Esophagus muscularis mucosa (tissue), 3 donors: Measurements from ENCODE around the gene B3GNT7.

Source experiments
- EP300 ChIP-seq: sonication (generic); formaldehyde crosslinking; IDR thresholded peaks from one replicate; pipeline ENCODE4 v1.6.1; 2017; ENCODE audit warnings: antibody characterized with exemption
- POLR2A ChIP-seq: fragments of 450-650 bp; IDR thresholded peaks from one replicate; pipeline ENCODE4 v1.6.1; 2017; ENCODE audit warnings: antibody characterized with exemption, moderate library complexity, mild to moderate bottlenecking, low read depth
- POLR2AphosphoS5 ChIP-seq, 2 donors: sonication (generic); formaldehyde crosslinking; IDR thresholded peaks; one replicate each; pipeline ENCODE4 v1.6.1; 2017; ENCODE audit warnings: antibody characterized with exemption in 2 of 2

DNA sequence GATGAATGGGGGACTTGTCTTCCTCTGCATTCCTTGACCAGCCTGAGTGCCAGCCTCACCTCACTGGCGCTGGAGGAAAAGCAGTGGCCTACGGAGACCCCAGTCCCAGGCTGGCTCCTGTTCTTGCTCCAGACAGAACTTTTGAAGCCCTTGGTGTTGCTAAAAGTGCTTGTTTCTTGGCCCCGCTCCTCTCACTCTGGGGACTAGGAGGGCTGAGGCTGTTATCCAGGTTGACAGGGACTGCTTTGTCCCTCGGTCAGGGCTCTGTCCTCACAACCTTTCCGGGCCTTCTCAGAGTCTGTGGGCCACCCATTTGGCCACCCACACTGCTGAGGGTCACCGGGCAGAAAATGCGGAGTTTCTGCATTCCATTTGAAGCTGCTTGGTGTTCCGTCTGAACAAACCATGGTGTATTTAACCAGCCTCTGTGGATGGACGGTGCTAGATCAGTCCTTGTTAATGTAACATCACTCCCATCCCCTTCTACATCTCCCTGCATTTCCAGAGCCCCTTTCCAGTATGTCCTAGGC is 25.6 kb downstream of the B3GNT7 start:
- no peak for TF ChIP-seq EP300
- TF ChIP-seq POLR2AphosphoS5 (IDR thresholded peaks at IDR 0.05): no peak
- TF ChIP-seq POLR2A: no peak
